ENCODE results near the gene SOWAHA. TPM values are rescaled to one million over a fixed set of nuclear protein-coding genes. Genes with fewer than 3 reads are reported as not detected.

SOWAHA gene
- total RNA-seq, 2 donors from 2014 or later: 0.13 TPM; not detected in 1

DNA sequence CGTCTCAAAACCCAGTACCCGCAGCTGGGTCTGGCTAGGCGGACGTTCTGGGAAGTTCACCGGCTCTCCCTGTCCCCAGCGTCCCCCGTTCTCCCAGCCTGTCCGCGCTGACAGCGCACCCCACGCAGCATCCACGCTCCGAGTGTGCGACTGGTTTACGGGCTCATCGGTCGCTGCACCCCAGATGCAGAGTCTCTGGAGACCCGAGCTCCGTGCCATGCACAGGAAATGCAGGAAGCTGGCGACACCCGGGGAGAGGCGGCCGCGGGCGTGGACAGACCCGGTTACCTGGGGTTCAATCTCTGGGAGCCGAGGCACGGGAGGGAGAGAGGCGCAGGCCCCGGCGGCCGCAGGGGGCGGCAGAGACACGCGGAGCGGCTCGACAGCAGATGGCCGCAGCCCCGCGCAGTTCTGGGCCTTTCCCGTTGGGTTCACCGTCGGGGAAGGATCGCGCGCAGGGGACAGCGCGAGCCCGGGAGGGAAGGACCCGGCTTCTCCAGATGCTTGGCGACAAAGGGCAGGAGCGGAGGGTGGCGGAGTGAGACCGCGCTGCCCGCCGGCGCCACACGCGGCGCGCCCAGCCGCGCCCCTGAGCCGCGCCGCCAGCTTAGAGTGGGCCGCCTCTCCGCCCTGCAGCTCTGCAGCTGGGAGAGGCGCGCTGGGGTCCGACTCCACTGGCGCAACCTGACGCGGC, 16.8 kb downstream of the SOWAHA start:
- DNase-seq: peak; percentile 91
- Mint-ChIP-seq H3K36me3 (ENCODE audit: low read depth) (peaks cover 3% of the 10 kb centered on the region), H3K27me3 (ENCODE audit: insufficient read depth) (peaks cover 60% of the 10 kb centered on the region), H3K4me1 (peaks cover 17% of the 10 kb centered on the region), H3K27ac (peak overlapping the region; percentile 78), H3K9me3 (no peaks in the 10 kb centered on the region), H3K4me3 (peak overlapping the region; percentile 71)
- TF ChIP-seq CTCF (conservative IDR thresholded peaks at IDR 0.05): peak; percentile 91
- Histone ChIP-seq H3K27me3 (ENCODE audit: control insufficient read depth, insufficient read depth, low read length, poor library complexity, severe bottlenecking) (peaks cover 63% of the 10 kb centered on the region), H3K27ac (ENCODE audit: low read depth, low read length) (no peak overlapping the region), H3K4me1 (ENCODE audit: control insufficient read depth, insufficient read depth, low read length) (no peaks in the 10 kb centered on the region), H3K9ac (ENCODE audit: extremely low read depth, low read length, poor library complexity, severe bottlenecking) (peak overlapping the region; percentile 63), H3K4me3 (ENCODE audit: low read length) (peak overlapping the region; percentile 74), H3K9me3 (ENCODE audit: control insufficient read depth, low read length) (no peaks in the 10 kb centered on the region), H3K36me3 (ENCODE audit: control insufficient read depth, insufficient read depth, low read length) (no peaks in the 10 kb centered on the region)
- WGBS, 2 experiments (ENCODE audit: insufficient coverage in 1 of 2, insufficient read length in 1 of 2): 10 to 13% methylated on average over 64 to 75 of the region's 75 CpGs

GRCh38 chr5:132830436-132831094, 17.5 kb downstream of the SOWAHA start, which contains the start of gene SHROOM1:
SHROOM1 (minus strand) TSS chr5:132830647; CDS start chr5:132826140, 4,507 bp downstream.
- peaks cover 58% of the 10 kb centered on the region for H3K27me3 ChIP-seq (ENCODE audit: control insufficient read depth, insufficient read depth, low read length, poor library complexity, severe bottlenecking)
- no peak within 1 kb of the TSS for H3K27ac ChIP-seq (ENCODE audit: low read depth, low read length)
- Mint-ChIP-seq H3K9me3 (no peaks in the 10 kb centered on the region), H3K4me1 (peaks cover 14% of the 10 kb centered on the region), H3K36me3 (ENCODE audit: low read depth) (no peaks in the 10 kb centered on the region), H3K27ac (peak within 1 kb of the TSS; percentile 78), H3K27me3 (ENCODE audit: insufficient read depth) (peaks cover 57% of the 10 kb centered on the region), H3K4me3 (peak within 1 kb of the TSS; percentile 71)
- WGBS, 2 experiments (ENCODE audit: insufficient coverage in 1 of 2, insufficient read length in 1 of 2): 7 to 29% methylated on average over 13 to 78 of the region's 78 CpGs
- H3K4me1 ChIP-seq (ENCODE audit: control insufficient read depth, insufficient read depth, low read length): no peaks in the 10 kb centered on the region
- DNase-seq: peak; percentile 86
- no peaks in the 10 kb centered on the region for H3K9me3 ChIP-seq (ENCODE audit: control insufficient read depth, low read length)
- no peak for TF ChIP-seq CTCF (conservative IDR thresholded peaks at IDR 0.05)
- peak within 1 kb of the TSS; percentile 63 for H3K9ac ChIP-seq (ENCODE audit: extremely low read depth, low read length, poor library complexity, severe bottlenecking)
- H3K4me3 ChIP-seq (ENCODE audit: low read length): peak within 1 kb of the TSS; percentile 74
- H3K36me3 ChIP-seq (ENCODE audit: control insufficient read depth, insufficient read depth, low read length): no peaks in the 10 kb centered on the region

DNA sequence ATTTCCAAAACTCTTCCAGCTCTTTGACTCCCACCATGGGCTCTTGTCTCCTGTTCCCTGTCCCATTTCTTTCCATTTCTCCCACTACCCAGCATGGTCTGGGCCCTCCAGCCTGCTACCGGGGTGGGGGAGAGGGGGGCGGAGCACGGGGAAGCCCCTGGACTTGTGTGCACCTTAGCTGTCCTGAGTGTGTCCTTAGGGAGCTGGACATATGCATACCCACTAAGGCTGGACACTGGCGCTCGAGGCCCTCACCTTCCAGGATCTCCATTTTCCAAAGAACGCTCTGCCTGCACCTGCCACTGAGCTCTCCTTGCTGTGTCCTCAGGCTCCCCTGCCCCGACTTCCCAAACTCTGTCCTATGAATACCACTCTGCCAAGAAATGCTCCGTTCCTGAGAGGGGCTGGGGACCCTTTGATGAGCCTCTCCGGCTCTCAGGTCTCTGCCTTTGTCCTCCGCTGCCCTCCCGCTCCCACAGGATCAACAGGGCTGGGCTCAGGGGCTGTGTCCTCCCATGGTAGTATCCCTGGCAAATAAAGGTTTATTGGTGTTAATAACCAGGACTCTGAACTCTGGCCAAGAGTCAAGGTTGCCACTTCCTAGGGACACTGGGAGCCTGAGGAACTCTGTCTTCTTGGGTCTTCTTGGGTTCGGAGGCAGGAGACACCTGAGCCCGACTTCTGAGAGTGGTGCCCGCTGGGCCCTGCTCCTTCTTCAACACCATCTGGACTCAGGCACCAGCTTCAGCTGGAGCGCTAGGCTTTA, 18.2 kb downstream of the SOWAHA start:
- Histone ChIP-seq H3K9ac (ENCODE audit: extremely low read depth, low read length, poor library complexity, severe bottlenecking) (no peak overlapping the region), H3K27ac (ENCODE audit: low read depth, low read length) (no peak overlapping the region), H3K4me3 (ENCODE audit: low read length) (peak overlapping the region; percentile 74), H3K4me1 (ENCODE audit: control insufficient read depth, insufficient read depth, low read length) (no peaks in the 10 kb centered on the region), H3K27me3 (ENCODE audit: control insufficient read depth, insufficient read depth, low read length, poor library complexity, severe bottlenecking) (peaks cover 51% of the 10 kb centered on the region), H3K9me3 (ENCODE audit: control insufficient read depth, low read length) (no peaks in the 10 kb centered on the region), H3K36me3 (ENCODE audit: control insufficient read depth, insufficient read depth, low read length) (no peaks in the 10 kb centered on the region)
- Mint-ChIP-seq H3K27me3 (ENCODE audit: insufficient read depth) (peaks cover 57% of the 10 kb centered on the region), H3K4me3 (peak overlapping the region; percentile 71), H3K4me1 (peaks cover 12% of the 10 kb centered on the region), H3K9me3 (no peaks in the 10 kb centered on the region), H3K36me3 (ENCODE audit: low read depth) (no peaks in the 10 kb centered on the region), H3K27ac (no peak overlapping the region)
- TF ChIP-seq CTCF (conservative IDR thresholded peaks at IDR 0.05): no peak
- no peak for DNase-seq
- WGBS, 2 experiments (ENCODE audit: insufficient coverage in 1 of 2, insufficient read length in 1 of 2): 89% methylated on average over 8 to 15 of the region's 15 CpGs
